ENCODE results near the gene RGMA. TPM values are rescaled to one million over a fixed set of nuclear protein-coding genes. Genes with fewer than 3 reads are reported as not detected.
"Not testable (repeated sequence)": the region's sequence is repeated elsewhere in the genome, so short reads cannot be mapped to it uniquely, and the experiment has no call there.

RGMA gene
- total RNA-seq, 2 donors from 2014 or later = not detected

GRCh38 chr15:93036951-93037819 lies 51.8 kb downstream of the RGMA start:
- no peaks in the 10 kb centered on the region for H3K9me3 ChIP-seq (ENCODE audit: control insufficient read depth, low read length, poor library complexity, severe bottlenecking)
- Mint-ChIP-seq H3K27ac (no peak overlapping the region), H3K4me1 (peaks cover 7% of the 10 kb centered on the region), H3K36me3 (ENCODE audit: low read depth) (no peaks in the 10 kb centered on the region), H3K27me3 (peaks cover 11% of the 10 kb centered on the region), H3K4me3 (no peak overlapping the region)
- ATAC-seq = peak; percentile 17
- DNase-seq = peak in 1 of 3 donors; percentile 2

DNA sequence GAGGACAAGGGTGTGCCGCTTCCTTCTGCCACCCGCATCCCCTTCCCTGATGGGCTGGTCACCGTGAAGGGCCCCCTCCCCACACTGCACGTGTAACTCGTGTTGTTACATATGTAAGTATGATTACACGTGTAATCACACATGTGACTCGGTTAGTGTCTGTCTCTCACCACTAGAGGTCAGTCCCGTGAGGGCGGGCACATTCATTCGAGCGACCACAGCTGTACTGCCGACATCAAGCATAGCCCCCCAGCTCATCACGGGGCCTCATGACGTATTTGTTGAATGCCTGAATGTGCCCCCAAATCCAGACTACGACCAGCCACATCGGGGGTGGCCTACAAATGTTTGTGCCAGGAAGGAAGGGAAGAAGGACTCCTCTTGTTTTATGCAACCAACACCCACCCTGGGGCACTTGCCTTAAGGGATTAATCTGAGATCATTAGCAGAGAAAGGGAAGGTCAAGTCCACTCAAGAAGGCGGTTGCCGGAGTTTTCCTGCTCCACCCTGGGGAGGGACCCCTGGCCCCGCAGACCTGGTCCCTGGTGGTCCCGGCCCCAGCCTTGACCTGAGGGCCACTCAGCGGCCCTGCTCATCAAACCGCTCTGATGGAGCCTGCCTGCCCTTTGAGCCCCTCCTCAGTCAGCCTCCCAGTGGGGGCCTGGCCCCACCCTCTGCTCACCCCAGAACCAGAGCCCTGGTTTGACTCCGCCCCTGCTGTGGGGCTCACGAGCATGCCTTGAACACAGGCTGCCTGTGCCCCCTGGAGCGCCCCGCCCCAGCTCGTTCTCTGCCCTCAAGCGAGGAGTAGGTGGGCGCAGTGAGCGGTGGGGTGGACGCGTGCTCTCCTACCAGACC lies 52.8 kb downstream of the RGMA start:
- DNase-seq (peak in 1 of 3 donors; percentile 27), ATAC-seq (peak; percentile 82)
- H3K9me3 ChIP-seq (ENCODE audit: control insufficient read depth, low read length, poor library complexity, severe bottlenecking) = no peaks in the 10 kb centered on the region
- H3K36me3 Mint-ChIP-seq (ENCODE audit: low read depth) = no peaks in the 10 kb centered on the region
- H3K27me3 Mint-ChIP-seq = peaks cover 9% of the 10 kb centered on the region
- peak overlapping the region; percentile 73 for H3K4me3 Mint-ChIP-seq
- no peak overlapping the region for H3K27ac Mint-ChIP-seq
- peaks cover 9% of the 10 kb centered on the region for H3K4me1 Mint-ChIP-seq

- H3K4me3 Mint-ChIP-seq = no peak overlapping the region
- H3K27me3 Mint-ChIP-seq = peaks cover 1% of the 10 kb centered on the region
- H3K36me3 Mint-ChIP-seq (ENCODE audit: low read depth) = no peaks in the 10 kb centered on the region
- peaks cover 12% of the 10 kb centered on the region for H3K4me1 Mint-ChIP-seq
- no peaks in the 10 kb centered on the region for H3K9me3 ChIP-seq (ENCODE audit: control insufficient read depth, low read length, poor library complexity, severe bottlenecking)
- H3K27ac Mint-ChIP-seq = no peak overlapping the region
- ATAC-seq = peak; percentile 22
- DNase-seq = no peak
Measured at GRCh38 chr15:93035092-93035915, 53.7 kb downstream of the RGMA start.

- no peak for DNase-seq
- H3K4me1 Mint-ChIP-seq = peaks cover 17% of the 10 kb centered on the region
- H3K36me3 Mint-ChIP-seq (ENCODE audit: low read depth) = no peaks in the 10 kb centered on the region
- no peak for ATAC-seq
- no peak overlapping the region for H3K27ac Mint-ChIP-seq
- no peaks in the 10 kb centered on the region for H3K9me3 ChIP-seq (ENCODE audit: control insufficient read depth, low read length, poor library complexity, severe bottlenecking)
- H3K27me3 Mint-ChIP-seq = no peaks in the 10 kb centered on the region
- H3K4me3 Mint-ChIP-seq = no peak overlapping the region
Measured at GRCh38 chr15:93034512-93034911, 54.5 kb downstream of the RGMA start.

DNA sequence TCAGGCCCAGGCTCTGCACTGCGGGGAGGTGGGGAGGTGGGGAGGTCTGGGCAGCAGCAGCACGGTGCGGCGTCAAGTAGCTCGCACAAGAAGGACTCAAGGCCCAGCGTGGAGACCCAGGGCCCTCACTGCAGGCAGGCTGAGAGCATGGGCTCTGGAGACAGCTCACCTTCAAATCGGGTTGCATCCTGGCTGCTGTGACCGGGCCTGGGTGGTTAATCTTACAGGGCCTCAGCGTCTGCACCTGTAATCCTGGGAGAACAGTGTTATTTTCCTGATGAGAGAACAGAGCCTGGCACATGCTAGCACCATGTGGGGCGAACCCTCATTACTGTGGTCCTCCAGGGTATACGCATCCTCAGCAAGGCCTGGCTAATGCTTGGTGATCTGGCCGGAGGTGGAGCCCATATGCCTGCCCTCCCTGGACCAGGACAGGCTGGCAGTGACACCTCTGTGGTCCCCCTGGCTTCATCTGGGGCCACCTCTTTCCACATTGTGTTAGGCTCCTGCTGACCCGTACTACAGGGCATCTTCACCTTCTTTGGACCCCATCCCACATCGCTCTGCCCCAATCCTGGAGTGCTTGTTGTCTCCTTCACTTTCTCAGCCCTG lies 55.5 kb downstream of the RGMA start:
- Mint-ChIP-seq H3K27ac (no peak overlapping the region), H3K36me3 (ENCODE audit: low read depth) (no peaks in the 10 kb centered on the region)
- DNase-seq = no peak

DNA sequence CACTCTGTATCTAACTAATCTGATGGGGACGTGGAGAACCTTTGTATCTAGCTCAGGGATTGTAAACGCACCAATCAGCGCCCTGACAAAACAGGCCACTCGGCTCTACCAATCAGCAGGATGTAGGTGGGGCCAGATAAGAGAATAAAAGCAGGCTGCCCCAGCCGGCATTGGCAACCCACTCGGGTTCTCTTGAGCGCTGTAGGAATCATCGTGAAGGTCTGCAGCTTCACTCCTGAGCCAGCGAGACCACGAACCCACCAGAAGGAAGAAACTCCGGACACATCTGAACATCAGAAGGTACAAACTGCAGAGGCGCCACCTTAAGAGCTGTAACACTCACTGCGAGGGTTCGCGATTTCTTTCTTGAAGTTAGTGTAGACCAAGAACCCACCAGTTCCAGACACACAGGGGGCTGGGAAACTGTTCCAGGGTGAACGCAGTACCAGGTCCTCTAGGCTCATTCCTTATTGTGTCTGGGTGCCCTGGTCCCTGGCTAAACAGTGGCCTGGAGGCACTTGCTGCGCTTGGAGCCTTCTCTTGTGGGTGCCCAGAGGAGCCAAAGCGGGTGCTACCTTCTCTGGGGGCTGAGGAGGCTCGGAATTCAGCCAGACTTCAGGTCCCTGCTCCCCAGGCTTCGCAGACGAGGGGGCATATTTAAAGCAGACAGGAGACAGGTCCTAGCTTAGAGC lies 56.4 kb downstream of the RGMA start:
- not testable (repeated sequence) for ATAC-seq; H3K4me3 Mint-ChIP-seq; DNase-seq; H3K27ac Mint-ChIP-seq; H3K27me3 Mint-ChIP-seq; H3K9me3 ChIP-seq (ENCODE audit: control insufficient read depth, low read length, poor library complexity, severe bottlenecking); H3K36me3 Mint-ChIP-seq (ENCODE audit: low read depth)
- H3K4me1 Mint-ChIP-seq = peaks cover 23% of the 10 kb centered on the region

More for the DNA sequence above, 55.5 kb downstream of the RGMA start:
- ATAC-seq = no peak
- H3K27me3 Mint-ChIP-seq = no peaks in the 10 kb centered on the region
- no peaks in the 10 kb centered on the region for H3K9me3 ChIP-seq (ENCODE audit: control insufficient read depth, low read length, poor library complexity, severe bottlenecking)
- H3K4me1 Mint-ChIP-seq = peaks cover 21% of the 10 kb centered on the region
- H3K4me3 Mint-ChIP-seq = no peak overlapping the region

DNA sequence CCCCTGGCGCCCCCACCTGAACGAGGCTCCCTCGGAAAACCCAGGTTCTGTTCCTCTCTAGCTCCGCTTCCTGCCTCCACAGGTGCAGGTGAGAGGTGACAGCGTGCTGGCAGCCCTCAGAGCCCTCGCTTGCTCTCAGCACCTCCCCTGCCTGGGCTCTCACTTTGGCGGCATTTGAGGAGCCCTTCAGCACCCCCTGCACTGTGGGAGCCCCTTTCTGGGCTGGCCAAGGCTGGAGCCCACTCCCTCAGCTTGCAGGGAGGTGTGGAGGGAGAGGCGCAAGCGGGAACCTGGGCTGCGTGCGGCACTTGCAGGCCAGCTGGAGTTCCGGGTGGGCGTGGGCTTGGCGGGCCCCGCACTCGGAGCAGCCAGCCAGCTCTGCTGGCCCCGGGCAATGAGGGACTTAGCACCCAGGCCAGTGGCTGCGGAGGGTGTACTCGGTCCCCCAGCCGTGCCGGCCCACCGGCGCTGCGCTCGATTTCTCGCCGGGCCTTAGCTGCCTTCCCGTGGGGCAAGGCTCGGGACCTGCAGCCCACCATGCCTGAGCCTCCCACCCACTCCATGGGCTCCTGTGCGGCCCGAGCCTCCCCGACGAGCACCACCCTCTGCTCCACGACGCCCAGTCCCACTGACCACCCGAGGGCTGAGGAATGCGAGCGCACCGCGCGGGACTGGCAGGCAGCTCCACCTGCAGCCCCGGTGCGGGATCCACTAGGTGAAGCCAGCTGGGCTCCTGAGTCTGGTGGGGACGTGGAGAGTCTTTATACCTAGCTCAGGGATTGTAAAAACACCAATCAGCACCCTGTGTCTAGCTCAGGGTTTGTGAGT lies 57.2 kb downstream of the RGMA start:
- H3K4me3 Mint-ChIP-seq; H3K27me3 Mint-ChIP-seq; DNase-seq; H3K27ac Mint-ChIP-seq; H3K36me3 Mint-ChIP-seq (ENCODE audit: low read depth); ATAC-seq; H3K9me3 ChIP-seq (ENCODE audit: control insufficient read depth, low read length, poor library complexity, severe bottlenecking): not testable (repeated sequence)
- H3K4me1 Mint-ChIP-seq = peaks cover 25% of the 10 kb centered on the region

- ATAC-seq = no peak
- no peaks in the 10 kb centered on the region for H3K27me3 Mint-ChIP-seq
Measured at GRCh38 chr15:93031103-93031464, 57.9 kb downstream of the RGMA start.

DNA sequence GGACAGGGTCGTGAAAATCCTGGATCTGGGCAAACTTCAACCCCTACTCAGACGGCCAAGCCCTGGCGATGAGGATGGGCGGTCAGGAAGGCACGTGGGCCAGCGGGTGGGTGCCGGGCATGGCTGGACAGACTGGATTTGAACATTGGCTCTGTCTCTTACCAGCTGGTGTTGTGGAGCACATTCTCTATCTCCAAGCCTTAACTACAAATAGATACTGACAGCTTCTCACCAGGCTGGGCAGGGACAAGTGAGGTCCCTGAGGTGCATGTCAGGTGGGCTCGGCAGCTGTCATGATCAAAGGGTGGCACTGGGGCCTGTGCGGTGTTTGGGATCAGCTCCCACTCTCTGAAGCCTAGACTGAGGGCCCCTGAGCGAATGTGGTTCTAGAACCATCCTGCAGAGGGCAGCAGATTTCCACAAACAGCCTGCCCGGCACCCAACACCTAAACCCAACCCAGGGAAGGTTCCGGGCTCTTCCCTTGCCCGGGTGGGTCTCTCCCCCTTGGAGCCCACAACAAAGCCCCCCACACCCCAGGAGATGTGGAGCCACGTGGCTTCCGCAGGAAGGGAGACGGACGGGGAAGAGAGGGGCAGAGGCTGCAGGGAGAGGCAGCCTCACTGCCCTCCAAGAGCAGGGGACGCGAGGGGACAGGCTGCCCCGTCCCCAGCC lies 58.4 kb downstream of the RGMA start:
- Mint-ChIP-seq H3K27ac (peak overlapping the region; percentile 43), H3K4me3 (peak overlapping the region; percentile 53), H3K4me1 (peaks cover 26% of the 10 kb centered on the region), H3K36me3 (ENCODE audit: low read depth) (peaks cover 2% of the 10 kb centered on the region), H3K27me3 (no peaks in the 10 kb centered on the region)
- DNase-seq (peak; percentile 42 to 59 (median 46)), ATAC-seq (peak; percentile 79)
- H3K9me3 ChIP-seq (ENCODE audit: control insufficient read depth, low read length, poor library complexity, severe bottlenecking) = no peaks in the 10 kb centered on the region

More at GRCh38 chr15:93031103-93031464, 57.9 kb downstream of the RGMA start:
- DNase-seq = no peak
- H3K36me3 Mint-ChIP-seq (ENCODE audit: low read depth) = no peaks in the 10 kb centered on the region
- no peak overlapping the region for H3K4me3 Mint-ChIP-seq
- H3K4me1 Mint-ChIP-seq = peaks cover 28% of the 10 kb centered on the region
- no peaks in the 10 kb centered on the region for H3K9me3 ChIP-seq (ENCODE audit: control insufficient read depth, low read length, poor library complexity, severe bottlenecking)
- H3K27ac Mint-ChIP-seq = no peak overlapping the region

GRCh38 chr15:93029836-93030429 lies 59.1 kb downstream of the RGMA start:
- H3K9me3 ChIP-seq (ENCODE audit: control insufficient read depth, low read length, poor library complexity, severe bottlenecking) = no peaks in the 10 kb centered on the region
- ATAC-seq (peak; percentile 5), DNase-seq (no peak)
- Mint-ChIP-seq H3K27ac (peak overlapping the region; percentile 79), H3K36me3 (ENCODE audit: low read depth) (peaks cover 3% of the 10 kb centered on the region), H3K4me3 (peak overlapping the region; percentile 61), H3K4me1 (peaks cover 32% of the 10 kb centered on the region), H3K27me3 (no peaks in the 10 kb centered on the region)
